ENCODE measurements around the gene HNF4A. TPM values are rescaled to one million over a fixed set of nuclear protein-coding genes. Genes with fewer than 3 reads are reported as not detected.

HNF4A gene
- total and polyA plus RNA-seq, 2 of the 13 experiments (the other 11 are each of a cell fraction or from before 2014, with no cell fraction given): 80.9 to 169 TPM

DNA sequence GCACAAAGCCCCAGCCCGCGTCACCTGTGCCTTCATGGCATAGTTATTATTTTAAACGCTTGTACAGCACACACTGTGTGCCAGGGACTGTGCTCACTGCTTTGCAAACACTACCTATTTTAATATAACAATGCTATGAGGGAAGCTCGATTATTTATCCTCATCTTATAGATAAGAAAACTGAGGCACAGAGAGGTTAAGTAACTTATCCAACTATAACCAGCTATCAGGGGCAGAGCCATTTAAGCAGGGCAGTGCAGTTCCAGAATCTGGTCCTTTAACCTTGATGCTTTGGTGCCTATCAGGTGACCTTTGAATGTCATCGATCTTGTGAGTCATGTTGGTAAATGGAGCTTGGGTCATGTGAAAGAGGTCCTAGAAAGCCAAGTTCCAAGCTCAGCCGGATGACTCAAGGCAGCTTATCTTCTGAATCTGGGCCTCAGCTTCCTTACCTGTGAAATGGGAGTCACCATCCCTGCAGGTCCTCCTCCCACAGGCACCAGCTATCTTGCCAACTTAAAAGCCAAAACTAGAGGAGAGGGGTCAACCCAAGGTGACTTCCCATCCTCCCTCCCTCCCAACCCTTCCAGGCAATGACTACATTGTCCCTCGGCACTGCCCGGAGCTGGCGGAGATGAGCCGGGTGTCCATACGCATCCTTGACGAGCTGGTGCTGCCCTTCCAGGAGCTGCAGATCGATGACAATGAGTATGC is 63.8 kb downstream of the HNF4A start (continued):
- TF ChIP-seq TAF1 (CRISPR knock-in tag; IDR thresholded peaks at IDR 0.05): no peak
- TF ChIP-seq SMAD1 (CRISPR knock-in tag; IDR thresholded peaks at IDR 0.05; ENCODE audit: borderline replicate concordance, low read depth): no peak
- no peak for TF ChIP-seq ZNF382 (CRISPR knock-in tag; IDR thresholded peaks at IDR 0.05; ENCODE audit: borderline replicate concordance)
- TF ChIP-seq ZBTB38 (CRISPR knock-in tag; IDR thresholded peaks at IDR 0.05): peak; percentile 61; the same call in 1 of the 2 replicates
- TF ChIP-seq, protein P1, sequence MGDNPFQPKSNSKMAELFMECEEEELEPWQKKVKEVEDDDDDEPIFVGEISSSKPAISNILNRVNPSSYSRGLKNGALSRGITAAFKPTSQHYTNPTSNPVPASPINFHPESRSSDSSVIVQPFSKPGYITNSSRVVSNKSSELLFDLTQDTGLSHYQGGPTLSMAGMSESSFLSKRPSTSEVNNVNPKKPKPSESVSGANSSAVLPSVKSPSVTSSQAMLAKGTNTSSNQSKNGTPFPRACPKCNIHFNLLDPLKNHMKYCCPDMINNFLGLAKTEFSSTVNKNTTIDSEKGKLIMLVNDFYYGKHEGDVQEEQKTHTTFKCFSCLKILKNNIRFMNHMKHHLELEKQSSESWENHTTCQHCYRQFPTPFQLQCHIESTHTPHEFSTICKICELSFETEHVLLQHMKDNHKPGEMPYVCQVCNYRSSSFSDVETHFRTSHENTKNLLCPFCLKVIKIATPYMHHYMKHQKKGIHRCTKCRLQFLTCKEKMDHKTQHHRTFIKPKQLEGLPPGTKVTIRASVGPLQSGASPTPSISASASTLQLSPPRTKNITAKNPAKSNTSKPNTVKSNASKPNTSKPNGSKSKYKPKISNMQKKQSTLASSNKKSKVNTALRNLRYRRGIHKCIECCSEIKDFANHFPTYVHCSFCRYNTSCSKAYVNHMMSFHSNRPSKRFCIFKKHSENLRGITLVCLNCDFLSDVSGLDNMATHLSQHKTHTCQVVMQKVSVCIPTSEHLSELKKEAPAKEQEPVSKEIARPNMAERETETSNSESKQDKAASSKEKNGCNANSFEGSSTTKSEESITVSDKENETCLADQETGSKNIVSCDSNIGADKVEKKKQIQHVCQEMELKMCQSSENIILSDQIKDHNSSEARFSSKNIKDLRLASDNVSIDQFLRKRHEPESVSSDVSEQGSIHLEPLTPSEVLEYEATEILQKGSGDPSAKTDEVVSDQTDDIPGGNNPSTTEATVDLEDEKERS (CRISPR knock-in tag; IDR thresholded peaks at IDR 0.05): peak; percentile 90
- TF ChIP-seq, protein P2, sequence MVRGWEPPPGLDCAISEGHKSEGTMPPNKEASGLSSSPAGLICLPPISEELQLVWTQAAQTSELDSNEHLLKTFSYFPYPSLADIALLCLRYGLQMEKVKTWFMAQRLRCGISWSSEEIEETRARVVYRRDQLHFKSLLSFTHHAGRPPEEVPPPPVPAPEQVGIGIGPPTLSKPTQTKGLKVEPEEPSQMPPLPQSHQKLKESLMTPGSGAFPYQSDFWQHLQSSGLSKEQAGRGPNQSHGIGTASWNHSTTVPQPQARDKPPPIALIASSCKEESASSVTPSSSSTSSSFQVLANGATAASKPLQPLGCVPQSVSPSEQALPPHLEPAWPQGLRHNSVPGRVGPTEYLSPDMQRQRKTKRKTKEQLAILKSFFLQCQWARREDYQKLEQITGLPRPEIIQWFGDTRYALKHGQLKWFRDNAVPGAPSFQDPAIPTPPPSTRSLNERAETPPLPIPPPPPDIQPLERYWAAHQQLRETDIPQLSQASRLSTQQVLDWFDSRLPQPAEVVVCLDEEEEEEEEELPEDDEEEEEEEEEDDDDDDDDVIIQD (CRISPR knock-in tag; IDR thresholded peaks at IDR 0.05; ENCODE audit: low read depth): peak; percentile 90
- TF ChIP-seq PAX8 (CRISPR knock-in tag; IDR thresholded peaks at IDR 0.05; ENCODE audit: borderline replicate concordance): no peak; the same call in 1 of the 2 replicates
- TF ChIP-seq ZNF577 (CRISPR knock-in tag; IDR thresholded peaks at IDR 0.05; ENCODE audit: borderline replicate concordance, low read depth): no peak
- TF ChIP-seq, protein P3, sequence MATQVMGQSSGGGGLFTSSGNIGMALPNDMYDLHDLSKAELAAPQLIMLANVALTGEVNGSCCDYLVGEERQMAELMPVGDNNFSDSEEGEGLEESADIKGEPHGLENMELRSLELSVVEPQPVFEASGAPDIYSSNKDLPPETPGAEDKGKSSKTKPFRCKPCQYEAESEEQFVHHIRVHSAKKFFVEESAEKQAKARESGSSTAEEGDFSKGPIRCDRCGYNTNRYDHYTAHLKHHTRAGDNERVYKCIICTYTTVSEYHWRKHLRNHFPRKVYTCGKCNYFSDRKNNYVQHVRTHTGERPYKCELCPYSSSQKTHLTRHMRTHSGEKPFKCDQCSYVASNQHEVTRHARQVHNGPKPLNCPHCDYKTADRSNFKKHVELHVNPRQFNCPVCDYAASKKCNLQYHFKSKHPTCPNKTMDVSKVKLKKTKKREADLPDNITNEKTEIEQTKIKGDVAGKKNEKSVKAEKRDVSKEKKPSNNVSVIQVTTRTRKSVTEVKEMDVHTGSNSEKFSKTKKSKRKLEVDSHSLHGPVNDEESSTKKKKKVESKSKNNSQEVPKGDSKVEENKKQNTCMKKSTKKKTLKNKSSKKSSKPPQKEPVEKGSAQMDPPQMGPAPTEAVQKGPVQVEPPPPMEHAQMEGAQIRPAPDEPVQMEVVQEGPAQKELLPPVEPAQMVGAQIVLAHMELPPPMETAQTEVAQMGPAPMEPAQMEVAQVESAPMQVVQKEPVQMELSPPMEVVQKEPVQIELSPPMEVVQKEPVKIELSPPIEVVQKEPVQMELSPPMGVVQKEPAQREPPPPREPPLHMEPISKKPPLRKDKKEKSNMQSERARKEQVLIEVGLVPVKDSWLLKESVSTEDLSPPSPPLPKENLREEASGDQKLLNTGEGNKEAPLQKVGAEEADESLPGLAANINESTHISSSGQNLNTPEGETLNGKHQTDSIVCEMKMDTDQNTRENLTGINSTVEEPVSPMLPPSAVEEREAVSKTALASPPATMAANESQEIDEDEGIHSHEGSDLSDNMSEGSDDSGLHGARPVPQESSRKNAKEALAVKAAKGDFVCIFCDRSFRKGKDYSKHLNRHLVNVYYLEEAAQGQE (IDR thresholded peaks at IDR 0.05; ENCODE audit: borderline replicate concordance in 1 of 2, low read depth in 1 of 2, low read length in 2 of 2): 0 out of 4 replicates have a peak, but pooled peaks of 1 of the 2 experiments have one; percentile 57
- no peak; the same call in 1 of the 2 replicates for TF ChIP-seq ZNF891 (CRISPR knock-in tag; IDR thresholded peaks at IDR 0.05)
- TF ChIP-seq, protein P4, sequence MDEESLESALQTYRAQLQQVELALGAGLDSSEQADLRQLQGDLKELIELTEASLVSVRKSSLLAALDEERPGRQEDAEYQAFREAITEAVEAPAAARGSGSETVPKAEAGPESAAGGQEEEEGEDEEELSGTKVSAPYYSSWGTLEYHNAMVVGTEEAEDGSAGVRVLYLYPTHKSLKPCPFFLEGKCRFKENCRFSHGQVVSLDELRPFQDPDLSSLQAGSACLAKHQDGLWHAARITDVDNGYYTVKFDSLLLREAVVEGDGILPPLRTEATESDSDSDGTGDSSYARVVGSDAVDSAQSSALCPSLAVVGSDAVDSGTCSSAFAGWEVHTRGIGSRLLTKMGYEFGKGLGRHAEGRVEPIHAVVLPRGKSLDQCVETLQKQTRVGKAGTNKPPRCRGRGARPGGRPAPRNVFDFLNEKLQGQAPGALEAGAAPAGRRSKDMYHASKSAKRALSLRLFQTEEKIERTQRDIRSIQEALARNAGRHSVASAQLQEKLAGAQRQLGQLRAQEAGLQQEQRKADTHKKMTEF (CRISPR knock-in tag; IDR thresholded peaks at IDR 0.05): peak; percentile 97
- TF ChIP-seq, protein P5, sequence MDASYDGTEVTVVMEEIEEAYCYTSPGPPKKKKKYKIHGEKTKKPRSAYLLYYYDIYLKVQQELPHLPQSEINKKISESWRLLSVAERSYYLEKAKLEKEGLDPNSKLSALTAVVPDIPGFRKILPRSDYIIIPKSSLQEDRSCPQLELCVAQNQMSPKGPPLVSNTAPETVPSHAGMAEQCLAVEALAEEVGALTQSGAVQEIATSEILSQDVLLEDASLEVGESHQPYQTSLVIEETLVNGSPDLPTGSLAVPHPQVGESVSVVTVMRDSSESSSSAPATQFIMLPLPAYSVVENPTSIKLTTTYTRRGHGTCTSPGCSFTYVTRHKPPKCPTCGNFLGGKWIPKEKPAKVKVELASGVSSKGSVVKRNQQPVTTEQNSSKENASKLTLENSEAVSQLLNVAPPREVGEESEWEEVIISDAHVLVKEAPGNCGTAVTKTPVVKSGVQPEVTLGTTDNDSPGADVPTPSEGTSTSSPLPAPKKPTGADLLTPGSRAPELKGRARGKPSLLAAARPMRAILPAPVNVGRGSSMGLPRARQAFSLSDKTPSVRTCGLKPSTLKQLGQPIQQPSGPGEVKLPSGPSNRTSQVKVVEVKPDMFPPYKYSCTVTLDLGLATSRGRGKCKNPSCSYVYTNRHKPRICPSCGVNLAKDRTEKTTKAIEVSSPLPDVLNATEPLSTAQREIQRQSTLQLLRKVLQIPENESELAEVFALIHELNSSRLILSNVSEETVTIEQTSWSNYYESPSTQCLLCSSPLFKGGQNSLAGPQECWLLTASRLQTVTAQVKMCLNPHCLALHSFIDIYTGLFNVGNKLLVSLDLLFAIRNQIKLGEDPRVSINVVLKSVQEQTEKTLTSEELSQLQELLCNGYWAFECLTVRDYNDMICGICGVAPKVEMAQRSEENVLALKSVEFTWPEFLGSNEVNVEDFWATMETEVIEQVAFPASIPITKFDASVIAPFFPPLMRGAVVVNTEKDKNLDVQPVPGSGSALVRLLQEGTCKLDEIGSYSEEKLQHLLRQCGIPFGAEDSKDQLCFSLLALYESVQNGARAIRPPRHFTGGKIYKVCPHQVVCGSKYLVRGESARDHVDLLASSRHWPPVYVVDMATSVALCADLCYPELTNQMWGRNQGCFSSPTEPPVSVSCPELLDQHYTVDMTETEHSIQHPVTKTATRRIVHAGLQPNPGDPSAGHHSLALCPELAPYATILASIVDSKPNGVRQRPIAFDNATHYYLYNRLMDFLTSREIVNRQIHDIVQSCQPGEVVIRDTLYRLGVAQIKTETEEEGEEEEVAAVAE (CRISPR knock-in tag; IDR thresholded peaks at IDR 0.05; ENCODE audit: borderline replicate concordance): peak; percentile 63; the same call in 1 of the 2 replicates
- TF ChIP-seq MTA3 (CRISPR knock-in tag; IDR thresholded peaks at IDR 0.05): no peak
